Middle frontal gyrus (tissue), 1 donor: ENCODE results near the gene MAP3K7.

Source experiments
- DNase-seq: peaks from one replicate; pipeline ENCODE4 v3.0.0-alpha.2; 2015; ENCODE audit warnings: low spot score; ENCODE audit errors: extremely low spot score

The MAP3K7 gene

GRCh38 chr6:90586836-90587638, at the start of gene MAP3K7:
Gene MAP3K7, minus strand, starts transcription at chr6:90587072. Its CDS starts 189 bp downstream, at chr6:90586883.
- peak; percentile 93 for DNase-seq

- DNase-seq = no peak
Observed at GRCh38 chr6:90631046-90631445, 44.2 kb upstream of the MAP3K7 start.

GRCh38 chr6:90621581-90621980, 34.7 kb upstream of the MAP3K7 start:
- no peak for DNase-seq

DNA sequence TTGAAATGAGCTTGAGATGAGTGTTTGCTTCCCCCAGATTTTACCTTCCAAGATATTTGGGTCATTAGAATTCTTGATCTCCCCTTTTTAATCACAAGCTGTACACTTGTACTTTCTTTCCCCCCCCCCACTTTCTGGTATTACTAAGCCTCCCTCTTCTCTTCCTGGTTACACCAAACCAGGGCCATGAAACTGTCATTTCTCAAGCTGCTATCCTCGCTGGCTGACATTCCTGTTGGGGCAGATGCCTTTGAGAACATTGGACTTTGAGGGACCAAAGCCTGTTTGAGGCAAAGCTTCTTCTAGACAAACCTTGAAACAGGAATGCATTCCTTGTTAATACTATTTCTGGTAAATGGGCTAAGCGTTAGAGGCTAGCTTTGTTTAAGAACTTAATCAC, 32.3 kb upstream of the MAP3K7 start:
- no peak for DNase-seq

DNA sequence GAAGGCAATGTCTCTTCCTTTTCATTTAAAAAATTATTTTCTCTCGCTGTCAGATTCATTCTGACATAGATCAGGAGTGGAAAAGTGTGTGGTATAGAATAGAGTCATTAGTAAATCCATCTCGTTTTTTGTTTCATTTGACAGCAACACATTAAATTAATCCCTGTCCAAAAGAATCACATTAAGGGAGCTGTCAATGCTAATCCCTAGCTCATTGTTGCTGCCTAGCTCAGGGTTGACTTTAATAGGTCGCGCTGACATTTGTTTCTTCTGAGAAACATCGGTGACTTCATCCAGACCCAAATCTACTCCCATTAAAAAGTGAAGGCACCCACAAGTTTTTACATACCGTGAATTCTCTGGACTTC, 25.4 kb upstream of the MAP3K7 start:
- DNase-seq = no peak

GRCh38 chr6:90611543-90612312, 24.9 kb upstream of the MAP3K7 start:
- DNase-seq = no peak

GRCh38 chr6:90610751-90611542, 24.1 kb upstream of the MAP3K7 start:
- DNase-seq = no peak

DNA sequence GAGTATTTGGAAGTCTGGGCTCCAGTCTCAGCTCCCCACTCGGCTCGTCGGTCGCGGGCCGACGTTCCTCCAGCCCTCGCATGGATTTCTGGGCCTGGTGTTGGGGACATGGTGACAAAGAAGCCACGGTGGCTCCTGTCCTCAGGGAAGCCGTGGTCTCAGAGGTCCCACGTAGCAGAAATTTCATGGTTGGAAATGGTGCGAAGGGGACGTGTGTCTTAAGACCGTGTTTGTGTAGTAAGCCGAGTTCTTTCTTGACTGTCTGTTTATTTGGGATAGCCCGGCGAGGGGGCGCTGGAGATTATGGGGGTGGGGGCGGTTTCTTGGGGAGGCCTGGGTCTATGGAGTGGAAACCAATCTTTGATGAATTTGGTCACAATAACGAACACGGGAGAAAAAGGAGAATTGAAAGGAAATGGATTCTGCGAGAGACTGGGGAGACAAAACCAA, 23.5 kb upstream of the MAP3K7 start:
- no peak for DNase-seq

DNA sequence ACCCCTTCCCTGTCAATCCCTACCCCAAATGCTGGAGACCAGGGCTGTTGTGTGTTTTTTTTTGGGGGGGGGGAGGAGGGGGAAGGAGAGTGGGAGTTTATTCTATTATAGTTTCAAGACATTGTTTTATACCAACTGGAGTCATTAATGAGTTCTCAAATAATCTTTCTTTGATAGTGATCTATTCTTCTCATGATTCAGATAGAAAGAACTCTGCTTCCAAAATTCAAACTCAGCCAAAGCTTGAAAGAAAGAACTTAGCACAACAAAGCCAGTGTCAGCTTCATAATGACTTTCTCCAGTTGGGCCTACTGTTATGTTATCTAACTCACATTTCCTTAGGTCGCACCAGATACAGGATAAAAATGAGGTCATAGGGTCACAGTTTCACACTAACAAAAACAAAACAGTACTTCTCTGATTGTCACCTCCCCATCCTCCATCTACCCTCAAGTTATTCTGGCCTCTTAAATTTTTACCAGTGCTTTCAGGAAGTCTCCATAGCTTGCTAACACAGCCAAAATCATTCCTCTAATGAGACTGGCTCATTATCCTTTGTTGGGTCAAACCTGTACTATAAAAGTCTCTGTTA, 19.0 kb upstream of the MAP3K7 start:
- no peak for DNase-seq

GRCh38 chr6:90604546-90604945, 17.7 kb upstream of the MAP3K7 start:
- DNase-seq = no peak

GRCh38 chr6:90599151-90599550, 12.3 kb upstream of the MAP3K7 start:
- DNase-seq = no peak

GRCh38 chr6:90598192-90598951, 11.5 kb upstream of the MAP3K7 start:
- DNase-seq = no peak

DNA sequence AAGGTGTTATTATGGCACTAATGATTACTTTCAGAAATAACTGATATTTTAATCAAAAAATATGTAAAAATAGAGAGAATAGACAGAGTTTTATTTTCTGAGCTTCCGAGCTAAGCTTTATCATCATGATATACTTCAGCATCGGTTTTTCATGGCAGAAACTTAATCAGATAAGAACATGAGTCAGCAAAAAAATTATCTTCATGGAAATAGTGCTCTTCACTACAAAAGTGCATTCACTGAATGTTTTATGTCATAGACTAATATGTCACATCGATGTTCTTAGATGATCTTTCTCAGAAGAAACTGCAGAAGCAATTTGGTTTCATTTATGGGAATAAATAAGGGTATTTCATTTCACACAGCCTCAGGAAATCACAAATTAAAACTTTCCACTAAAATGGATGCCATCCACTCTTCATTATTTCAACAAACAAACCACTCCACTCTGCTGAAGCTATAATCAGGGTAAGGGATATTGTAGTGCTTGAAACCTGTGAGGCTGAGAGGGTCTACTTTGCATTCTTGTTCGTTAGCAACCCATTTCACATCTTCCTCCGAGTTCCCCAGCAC, 10.2 kb upstream of the MAP3K7 start:
- DNase-seq = no peak

DNA sequence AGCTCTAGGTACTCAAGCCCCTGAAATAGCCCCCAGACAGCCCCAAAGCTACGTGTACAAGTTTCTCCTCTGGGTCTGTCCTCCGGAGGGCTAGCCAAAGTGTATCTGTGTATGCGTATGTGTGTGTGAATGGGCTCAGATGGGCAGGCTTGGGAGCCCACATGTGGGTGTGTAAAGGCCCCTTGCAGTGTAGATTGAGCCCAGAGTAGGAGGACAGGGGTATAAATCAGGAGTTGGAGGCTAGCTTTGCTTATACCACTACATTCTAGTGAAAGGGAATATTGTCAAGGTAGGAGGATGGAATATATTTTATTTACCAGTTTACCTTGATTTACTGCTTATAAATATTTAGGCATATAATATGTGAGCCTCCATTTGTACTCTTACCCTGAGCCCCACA, 9.0 kb upstream of the MAP3K7 start:
- no peak for DNase-seq

- no peak for DNase-seq
Observed at GRCh38 chr6:90586546-90586835, 381 bp downstream of the MAP3K7 start.

DNA sequence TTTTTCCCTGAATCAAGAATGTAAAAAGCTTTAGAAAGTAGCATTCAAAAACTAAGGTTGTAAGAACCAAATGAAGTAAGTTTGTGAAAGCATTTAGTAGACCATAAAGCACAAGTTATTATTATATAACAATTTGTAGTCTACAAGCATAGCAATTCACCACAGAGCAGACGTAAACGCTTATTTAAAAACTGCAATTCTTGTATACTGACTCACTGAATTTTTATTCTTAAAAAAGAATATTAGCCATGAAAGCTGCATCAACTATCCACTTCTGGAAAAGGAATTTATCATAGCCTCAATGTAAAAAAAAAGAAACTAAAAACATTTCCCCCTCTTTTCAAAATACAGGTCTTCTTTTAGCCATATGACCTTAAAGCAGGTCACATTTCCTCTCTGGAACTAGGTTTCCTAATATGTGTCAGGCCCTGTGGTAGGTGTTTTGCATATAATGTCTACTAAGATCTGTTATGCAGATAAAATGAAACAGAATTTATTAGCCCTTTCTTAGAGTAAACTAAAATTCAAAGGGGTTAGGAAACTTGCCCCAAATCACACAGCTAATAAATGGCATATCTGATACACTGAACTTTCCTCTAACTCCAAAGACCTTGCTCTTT, 2.1 kb downstream of the MAP3K7 start:
- no peak for DNase-seq

DNA sequence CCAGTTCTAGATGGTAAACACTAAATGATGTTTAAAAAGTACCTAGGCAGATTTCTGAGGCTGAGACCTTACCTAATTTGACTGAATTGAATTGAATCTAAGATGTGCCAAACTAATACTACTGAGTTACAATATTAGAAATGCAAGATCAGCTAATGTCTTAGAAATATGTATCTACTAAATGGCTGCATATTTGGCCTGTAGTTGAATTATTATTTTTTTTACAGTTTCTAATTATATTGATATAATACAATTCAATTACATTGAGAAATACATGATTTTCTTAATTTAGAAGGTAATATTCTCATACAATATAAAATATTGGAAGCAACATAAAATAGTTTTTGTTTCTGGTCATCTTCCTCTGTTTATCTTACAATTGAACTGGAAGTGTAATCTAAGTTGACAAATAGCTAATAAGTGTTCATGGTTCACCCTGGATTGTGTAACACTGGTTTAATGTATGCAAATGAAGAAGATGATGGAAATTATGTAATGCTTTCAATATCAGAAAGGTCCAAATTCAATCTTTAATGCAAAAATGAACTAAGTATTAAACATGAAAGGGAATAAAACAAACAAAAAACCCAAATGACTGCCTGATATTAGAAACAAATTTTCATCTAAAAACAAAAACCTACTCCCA, 2.9 kb downstream of the MAP3K7 start:
- no peak for DNase-seq

DNA sequence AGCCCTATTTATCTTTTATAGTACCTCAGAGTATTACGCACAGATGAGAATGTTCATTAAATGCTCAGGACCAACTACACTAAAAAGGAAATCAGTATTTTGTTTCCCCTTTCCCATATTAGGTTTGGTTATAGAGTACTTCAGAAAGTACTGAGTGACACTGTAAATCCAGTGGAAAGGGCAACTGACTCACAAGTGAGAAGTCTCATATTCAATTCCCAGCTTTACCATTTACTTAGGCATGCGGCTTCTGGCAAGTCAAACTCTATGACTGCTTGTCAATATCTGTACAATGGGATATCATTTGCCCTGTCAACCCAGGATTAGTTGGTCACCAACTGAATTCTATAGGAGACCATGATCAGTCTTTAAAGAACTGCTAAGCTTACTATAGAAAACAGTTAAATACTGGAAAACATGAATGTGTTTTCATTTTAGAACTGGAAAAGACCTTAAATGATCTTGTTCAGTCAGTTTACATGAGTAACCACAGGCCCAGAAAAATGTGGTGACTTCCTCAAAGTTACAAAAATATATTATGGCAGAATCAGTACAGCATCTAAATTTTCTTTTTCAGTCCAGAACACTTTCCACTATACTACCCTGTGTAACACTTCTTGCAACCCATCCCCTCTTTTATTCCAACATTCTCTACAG, 3.6 kb downstream of the MAP3K7 start:
- no peak for DNase-seq

DNA sequence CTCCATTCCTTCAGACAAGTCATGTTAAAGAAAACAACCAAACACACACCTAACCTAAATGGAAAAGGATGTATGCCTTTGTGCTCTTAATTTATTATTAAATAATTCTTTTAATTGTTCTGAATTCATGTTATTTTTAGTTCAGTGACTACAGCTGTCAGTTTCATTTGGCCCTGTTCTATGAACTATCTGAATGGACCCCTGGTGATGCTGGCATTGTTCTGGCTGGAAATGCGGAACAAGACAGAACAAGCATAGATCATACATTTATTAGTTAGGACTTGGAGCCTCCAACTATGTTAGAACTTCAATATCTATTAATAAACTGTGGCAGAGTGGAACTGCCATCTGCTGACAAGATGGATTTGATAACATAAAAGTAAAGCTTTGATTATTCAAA, 5.7 kb downstream of the MAP3K7 start:
- DNase-seq = no peak
